ENCODE measurements around the gene KRTAP5-4. TPM values are rescaled to one million over a fixed set of nuclear protein-coding genes. Genes with fewer than 3 reads are reported as not detected.

KRTAP5-4 gene
- total RNA-seq, 2 donors from 2014 or later = not detected

- DNase-seq (ENCODE audit: low spot score) = no peak
- no peaks in the 10 kb centered on the region for H3K27me3 ChIP-seq
Observed at GRCh38 chr11:1639666-1640065, 17.7 kb upstream of the KRTAP5-4 start.

GRCh38 chr11:1639102-1639620 is 17.2 kb upstream of the KRTAP5-4 start:
- TF ChIP-seq CTCF (IDR thresholded peaks at IDR 0.05) = no peak
- no peak for DNase-seq (ENCODE audit: low spot score)
- Histone ChIP-seq H3K4me3 (no peak overlapping the region), H3K27ac (no peak overlapping the region), H3K4me1 (no peaks in the 10 kb centered on the region), H3K9me3 (no peaks in the 10 kb centered on the region), H3K27me3 (no peaks in the 10 kb centered on the region), H3K36me3 (no peaks in the 10 kb centered on the region)

More at GRCh38 chr11:1639666-1640065, 17.7 kb upstream of the KRTAP5-4 start:
- H3K4me3 ChIP-seq = no peak overlapping the region
- no peaks in the 10 kb centered on the region for H3K36me3 ChIP-seq
- no peaks in the 10 kb centered on the region for H3K9me3 ChIP-seq
- no peak for TF ChIP-seq CTCF (IDR thresholded peaks at IDR 0.05)
- no peak overlapping the region for H3K27ac ChIP-seq
- H3K4me1 ChIP-seq = no peaks in the 10 kb centered on the region

GRCh38 chr11:1638344-1638743 is 16.4 kb upstream of the KRTAP5-4 start:
- Histone ChIP-seq H3K27me3 (no peaks in the 10 kb centered on the region), H3K9me3 (no peaks in the 10 kb centered on the region), H3K4me1 (no peaks in the 10 kb centered on the region), H3K27ac (no peak overlapping the region), H3K4me3 (no peak overlapping the region), H3K36me3 (no peaks in the 10 kb centered on the region)
- no peak for DNase-seq (ENCODE audit: low spot score)
- no peak for TF ChIP-seq CTCF (IDR thresholded peaks at IDR 0.05)

- H3K9me3 ChIP-seq = no peaks in the 10 kb centered on the region
- no peak for TF ChIP-seq CTCF (IDR thresholded peaks at IDR 0.05)
- no peak overlapping the region for H3K27ac ChIP-seq
- H3K27me3 ChIP-seq = no peaks in the 10 kb centered on the region
- no peaks in the 10 kb centered on the region for H3K36me3 ChIP-seq
- H3K4me1 ChIP-seq = no peaks in the 10 kb centered on the region
- DNase-seq (ENCODE audit: low spot score) = no peak
- H3K4me3 ChIP-seq = no peak overlapping the region
Observed at GRCh38 chr11:1637628-1638027, 15.7 kb upstream of the KRTAP5-4 start.

- Histone ChIP-seq H3K27me3 (no peaks in the 10 kb centered on the region), H3K4me1 (peaks cover 0 to 3% of the 10 kb centered on the region in 2 donors), H3K36me3 (no peaks in the 10 kb centered on the region), H3K27ac (no peak overlapping the region), H3K9me3 (no peaks in the 10 kb centered on the region), H3K4me3 (no peak overlapping the region)
- DNase-seq (ENCODE audit: low spot score) = no peak
- TF ChIP-seq CTCF (IDR thresholded peaks at IDR 0.05) = no peak
Observed at GRCh38 chr11:1636291-1636950, 14.5 kb upstream of the KRTAP5-4 start.

- no peak overlapping the region for H3K4me3 ChIP-seq
- no peaks in the 10 kb centered on the region for H3K27me3 ChIP-seq
- H3K4me1 ChIP-seq = peaks cover 0 to 3% of the 10 kb centered on the region in 2 donors
- no peak for DNase-seq (ENCODE audit: low spot score)
- no peak overlapping the region for H3K27ac ChIP-seq
- no peaks in the 10 kb centered on the region for H3K9me3 ChIP-seq
- no peak for TF ChIP-seq CTCF (IDR thresholded peaks at IDR 0.05)
- H3K36me3 ChIP-seq = no peaks in the 10 kb centered on the region
Observed at GRCh38 chr11:1633864-1634263, 11.9 kb upstream of the KRTAP5-4 start.

Measured in right atrium auricular region (tissue), 2 donors.